ENCODE data around the gene FAM98A.

- TF ChIP-seq CTCF (IDR thresholded peaks at IDR 0.05) (no peak), POLR2A (IDR thresholded peaks at IDR 0.05) (no peak)
Measured at GRCh38 chr2:33589444-33589843, 9.7 kb downstream of the FAM98A start.

All from ovary (tissue), 3 donors.